Measurements from ENCODE around the gene MTREX. TPM values are rescaled to one million over a fixed set of nuclear protein-coding genes. Genes with fewer than 3 reads are reported as not detected.

Gene MTREX
- total and polyA plus RNA-seq, 2 of the 8 experiments (the other 6 are each of a cell fraction or from before 2014, with no cell fraction given): 16.0 to 130 TPM

GRCh38 chr5:55426455-55426854 lies 118.7 kb downstream of the MTREX start:
- no peaks in the 10 kb centered on the region; a peak in 1 of 7 replicates for H3K4me1 ChIP-seq (replicated peaks in 1 of 4; ENCODE audit: control insufficient read depth in 3 of 4, insufficient read depth in 4 of 4, low read length in 3 of 4)
- TF ChIP-seq, protein P1, sequence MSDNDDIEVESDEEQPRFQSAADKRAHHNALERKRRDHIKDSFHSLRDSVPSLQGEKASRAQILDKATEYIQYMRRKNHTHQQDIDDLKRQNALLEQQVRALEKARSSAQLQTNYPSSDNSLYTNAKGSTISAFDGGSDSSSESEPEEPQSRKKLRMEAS (IDR thresholded peaks at IDR 0.05): no peak
- TF ChIP-seq RXRA (IDR thresholded peaks at IDR 0.05; ENCODE audit: insufficient read depth, low read depth, low read length): no peak
- no peak for TF ChIP-seq EZH2 (IDR thresholded peaks at IDR 0.05; ENCODE audit: low read depth, low read length, severe bottlenecking)
- no peak for TF ChIP-seq CEBPB (IDR thresholded peaks at IDR 0.05; ENCODE audit: low read depth, low read length)
- no peak for TF ChIP-seq TAF7 (optimal IDR thresholded peaks at IDR 0.05; ENCODE audit: borderline replicate concordance, low read depth, low read length)
- no peak for TF ChIP-seq TEAD4 (IDR thresholded peaks at IDR 0.05; ENCODE audit: low read depth, low read length)
- TF ChIP-seq SAP30 (IDR thresholded peaks at IDR 0.05; ENCODE audit: insufficient read depth, insufficient replicate concordance, low read length): no peak
- no peak for TF ChIP-seq TCF12 (IDR thresholded peaks at IDR 0.05; ENCODE audit: low read depth, low read length)
- TF ChIP-seq CHD1 (IDR thresholded peaks at IDR 0.05; ENCODE audit: low read depth, low read length): no peak
- TF ChIP-seq POU5F1 (IDR thresholded peaks at IDR 0.05; ENCODE audit: low read depth, low read length): no peak
- no peak for TF ChIP-seq SIN3A (conservative IDR thresholded peaks at IDR 0.05 in 1 of 2, IDR thresholded peaks at IDR 0.05 in 1 of 2; ENCODE audit: low read depth in 1 of 2, low read length in 2 of 2)
- no peak for TF ChIP-seq TAF1 (IDR thresholded peaks at IDR 0.05; ENCODE audit: low read depth, low read length)
- TF ChIP-seq PHF8 (conservative IDR thresholded peaks at IDR 0.05; ENCODE audit: low read depth, low read length): no peak
- no peak for TF ChIP-seq ASH2L (IDR thresholded peaks at IDR 0.05; ENCODE audit: low read length)
- TF ChIP-seq CREB1 (IDR thresholded peaks at IDR 0.05): no peak

More at GRCh38 chr5:55426455-55426854, 118.7 kb downstream of the MTREX start:
- Histone ChIP-seq H3K4me3 (ENCODE audit: extremely low read depth in 1 of 4, insufficient read depth in 2 of 4, low read depth in 3 of 4, low read length in 4 of 4) (no peak overlapping the region), H2BK15ac (ENCODE audit: low read length) (no peak overlapping the region), H2BK120ac (replicated peaks; ENCODE audit: low read depth, low read length) (no peak overlapping the region), H3K23ac (ENCODE audit: insufficient read length) (no peak overlapping the region), H3K18ac (ENCODE audit: extremely low read depth, low read length) (no peak overlapping the region), H3K4ac (replicated peaks; ENCODE audit: insufficient read length, low read depth, low read length) (no peak overlapping the region), H3K4me2 (ENCODE audit: insufficient read depth in 1 of 2, low read depth in 2 of 2, low read length in 2 of 2) (no peak overlapping the region), H3K23me2 (ENCODE audit: low read depth, low read length) (no peaks in the 10 kb centered on the region), H3K79me2 (ENCODE audit: control insufficient read depth in 1 of 2, insufficient read depth in 2 of 2, low read length in 2 of 2) (peaks cover 0 to 14% of the 10 kb centered on the region in 2 experiments; a peak in 2 of 4 replicates), H3K27me3 (replicated peaks in 1 of 4; ENCODE audit: control insufficient read depth in 3 of 4, extremely low read depth in 1 of 4, insufficient read depth in 3 of 4, low read length in 3 of 4) (no peaks in the 10 kb centered on the region), H4K91ac (replicated peaks; ENCODE audit: insufficient read length, low read length) (no peak overlapping the region), H2BK20ac (ENCODE audit: low read length) (no peak overlapping the region), H3K14ac (ENCODE audit: insufficient read length) (no peak overlapping the region), H3K56ac (replicated peaks; ENCODE audit: insufficient read length, low read depth, low read length) (no peak overlapping the region), H3K9ac (replicated peaks in 1 of 4; ENCODE audit: extremely low read depth in 1 of 4, low read depth in 3 of 4, low read length in 3 of 4) (no peak overlapping the region; a peak in 1 of 7 replicates), H4K5ac (ENCODE audit: insufficient read length, low read depth, low read length) (no peak overlapping the region), H4K8ac (ENCODE audit: extremely low read depth, insufficient read depth, low read length) (no peak overlapping the region), H2BK5ac (ENCODE audit: low read depth, low read length) (no peak overlapping the region), H4K20me1 (replicated peaks in 1 of 2; ENCODE audit: control insufficient read depth in 1 of 2, insufficient read depth in 2 of 2, low read length in 2 of 2) (no peaks in the 10 kb centered on the region), H3K27ac (ENCODE audit: low read depth, low read length) (no peak overlapping the region), H2AFZ (ENCODE audit: low read length) (no peak overlapping the region), H3K79me1 (ENCODE audit: low read depth, low read length) (peaks cover 7% of the 10 kb centered on the region), H3K36me3 (ENCODE audit: control insufficient read depth in 2 of 4, insufficient read depth in 4 of 4, low read length in 3 of 4) (peaks cover 2 to 82% (median 49%) of the 10 kb centered on the region in 4 experiments), H3K9me3 (ENCODE audit: insufficient read depth in 2 of 2, low read depth in 1 of 2, low read length in 1 of 2) (peaks cover 6 to 7% of the 10 kb centered on the region in 2 experiments; a peak in 2 of 4 replicates), H2AK5ac (ENCODE audit: low read depth, low read length) (no peak overlapping the region), H2BK12ac (ENCODE audit: low read depth, low read length) (no peak overlapping the region)
- ChIA-PET POLR2A (ENCODE audit: partially characterized antibody) (interaction anchor here (0.7 to 3.3 kb wide), 2 partner anchors 12 kb away, joined by 3 to 10 read pairs; no protein-coding TSS in a partner anchor), CTCF (ENCODE audit: partially characterized antibody) (interaction anchor here (4.0 kb wide), 1 partner anchor 265 kb away, joined by 14 read pairs; no protein-coding TSS in a partner anchor)
- no peak for FAIRE-seq
- WGBS, 2 experiments (ENCODE audit: extremely low coverage in 1 of 2, insufficient coverage in 1 of 2, insufficient read length in 1 of 2, insufficient replicate concordance in 2 of 2, low coverage in 1 of 2, low lambda C conversion rate in 2 of 2, missing lambda C conversion rate in 1 of 2): 94% methylated on average over 4 of the region's 4 CpGs; no CpG with 5 or more reads in 1 of the 2 experiments
- DNase-seq (ENCODE audit: low read depth in 1 of 2, low spot score in 2 of 2): no peak
